Aorta (tissue), 5 donors: Measurements from ENCODE around the gene HECTD4. TPM values are rescaled to one million over a fixed set of nuclear protein-coding genes. Genes with fewer than 3 reads are reported as not detected.
A peak's percentile ranks its signal among the peaks of the same experiment; 100 is the strongest.

ENCODE experiments used
- ATAC-seq: fragments of 200-7000 bp; cut with Tn5 transposase; one replicate; pipeline ENCODE4 v1.9.1; 2022; ENCODE audit warnings: moderate library complexity; ENCODE audit not compliant: low FRiP score
- DNase-seq, 2 donors: peaks; one replicate each; pipeline ENCODE4 v3.0.0-alpha.2; 2020
- H3K27ac ChIP-seq, 2 donors: one replicate each; pipeline ENCODE4 v1.5.1; 2013; ENCODE audit warnings: low read length in 2 of 2, mild to moderate bottlenecking in 2 of 2, moderate library complexity in 2 of 2, control low read depth in 1 of 2, inconsistent platforms in 1 of 2, low read depth in 1 of 2
- H3K27me3 ChIP-seq, 2 donors: one replicate each; pipeline ENCODE4 v1.6.1; 2013; ENCODE audit warnings: control low read depth in 1 of 2, low read length in 1 of 2, mild to moderate bottlenecking in 1 of 2, moderate library complexity in 1 of 2; ENCODE audit not compliant: insufficient read depth in 2 of 2, control insufficient read depth in 1 of 2
- H3K36me3 ChIP-seq, 2 donors: one replicate each; pipeline ENCODE4 v1.6.1; 2013; ENCODE audit warnings: control low read depth in 1 of 2, low read length in 1 of 2, mild to moderate bottlenecking in 1 of 2; ENCODE audit not compliant: insufficient read depth in 2 of 2, control insufficient read depth in 1 of 2
- H3K4me1 ChIP-seq, 2 donors: one replicate each; pipeline ENCODE4 v1.6.1; 2013; ENCODE audit warnings: low read length in 2 of 2, control low read depth in 1 of 2, mild to moderate bottlenecking in 1 of 2, moderate library complexity in 1 of 2; ENCODE audit not compliant: insufficient read depth in 2 of 2, control insufficient read depth in 1 of 2
- H3K4me3 ChIP-seq, 2 donors: one replicate each; pipeline ENCODE4 v1.5.1; 2013; ENCODE audit warnings: low read length in 2 of 2, control low read depth in 1 of 2, mild to moderate bottlenecking in 1 of 2
- H3K9me3 ChIP-seq: one replicate; pipeline ENCODE4 v1.6.1; 2013; ENCODE audit warnings: mild to moderate bottlenecking, low read length; ENCODE audit not compliant: control insufficient read depth
- WGBS, 2 donors: extraction: QIAGEN DNeasy Blood & Tissue Kit; methylation state at CpG; one replicate each; pipeline ENCODE4 v1.1.7; 2013; 5-methylcytosine and 5-hydroxymethylcytosine counted together
- intact Hi-C, 2 donors: fragments of 100-400 bp; cut with DNase I; formaldehyde crosslinking; loops; one replicate each; pipeline versions ENCODE4 v1.14.2 to v1.15.0; 2022
- polyA plus RNA-seq, 2 donors: library from polyadenylated mRNA; stranded (reverse); fragments of 200-250 nt; gene quantifications; one replicate each; pipeline ENCODE4 v1.2.3, GENCODE V29; 2013
- total RNA-seq, 2 donors: library from RNA; stranded (reverse); fragmentation: NEBNext Ultra II Directional; extraction: Animal tissue kit (Norgen Biotek cat#: 25700); gene quantifications; one replicate each; pipeline ENCODE4 v1.2.1, GENCODE V29; 2021
- donor health status: healthy with polysubstance abuse.
- donor health status: Bipolar disorder and iron deficiency.
- donor health status: DM: no; HTN: no; CAD: no.
- donor health status: DM: no; HTN: no; CAD: no.
- donor health status: DM: yes; HTN: yes; CAD: no.

Gene HECTD4
- total and polyA plus RNA-seq, 4 donors = 16.0 to 78.5 (median 44.5) TPM

- DNase-seq = no peak
- Histone ChIP-seq H3K36me3 (no peaks in the 10 kb centered on the region), H3K4me3 (no peak overlapping the region), H3K9me3 (no peaks in the 10 kb centered on the region), H3K27ac (no peak overlapping the region), H3K27me3 (no peaks in the 10 kb centered on the region), H3K4me1 (peaks cover 0 to 1% of the 10 kb centered on the region in 2 donors)
- intact Hi-C loops = loop anchor here (10.0 kb wide), 2 partner anchors 114 to 444 kb away; no protein-coding TSS in a partner anchor
- 86 to 92% methylated on average over 4 of the region's 4 CpGs for WGBS, 2 donors
- ATAC-seq = no peak
Observed at GRCh38 chr12:112389228-112389627, 7.0 kb upstream of the HECTD4 start.

DNA sequence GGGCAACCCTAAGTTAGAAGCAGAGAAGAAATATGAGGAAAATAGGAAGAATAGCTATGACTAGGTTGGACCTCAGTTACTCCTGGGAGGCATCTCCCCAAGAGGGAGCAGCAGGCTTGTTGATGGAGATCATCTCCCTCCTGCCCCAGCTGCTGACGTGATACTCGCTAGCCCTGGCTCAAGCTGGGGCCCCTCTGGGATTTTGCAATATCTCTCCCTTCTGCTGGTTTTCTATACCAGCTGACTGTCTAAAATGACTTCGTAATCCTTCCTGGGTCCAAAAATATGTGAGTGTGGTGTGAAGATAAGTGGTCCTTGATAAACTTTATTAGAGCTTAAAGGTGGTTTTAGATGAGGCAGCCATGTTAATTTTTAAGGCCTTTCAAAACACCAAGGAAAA is 4.5 kb upstream of the HECTD4 start:
- Histone ChIP-seq H3K27me3 (no peaks in the 10 kb centered on the region), H3K36me3 (no peaks in the 10 kb centered on the region), H3K4me1 (peaks cover 0 to 1% of the 10 kb centered on the region in 2 donors), H3K27ac (no peak overlapping the region), H3K9me3 (no peaks in the 10 kb centered on the region), H3K4me3 (no peak overlapping the region)
- intact Hi-C loops = loop anchor here (10.0 kb wide), 2 partner anchors 112 to 442 kb away; no protein-coding TSS in a partner anchor
- ATAC-seq (no peak), DNase-seq (no peak)
- WGBS, 2 donors = 60 to 69% methylated on average over 3 of the region's 3 CpGs

DNA sequence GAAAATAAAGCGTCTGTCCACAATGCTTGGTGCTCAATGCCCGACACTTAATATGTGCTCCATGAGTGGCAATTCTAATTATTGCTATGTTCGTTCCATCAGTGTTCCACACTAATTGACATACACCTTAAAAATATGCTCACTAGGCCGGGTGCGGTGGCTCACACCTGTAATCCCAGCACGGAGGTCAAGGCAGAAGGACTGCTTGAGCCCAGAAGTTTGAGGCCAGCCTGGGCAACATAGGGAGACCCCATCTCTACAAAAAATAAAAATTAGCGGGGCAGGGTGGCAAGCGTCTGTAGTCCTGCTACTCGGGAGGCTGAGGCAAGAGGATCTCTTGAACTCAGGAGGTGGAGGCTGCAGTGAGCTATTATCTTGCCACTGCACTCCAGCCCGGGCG is 635 bp upstream of the HECTD4 start:
- intact Hi-C loops = loop anchor here (10.0 kb wide), 2 partner anchors 108 to 438 kb away; no protein-coding TSS in a partner anchor
- no peak overlapping the region for H3K27ac ChIP-seq
- no peaks in the 10 kb centered on the region for H3K27me3 ChIP-seq
- ATAC-seq (no peak), DNase-seq (no peak)
- no peaks in the 10 kb centered on the region for H3K9me3 ChIP-seq
- no peak overlapping the region for H3K4me3 ChIP-seq
- H3K36me3 ChIP-seq = no peaks in the 10 kb centered on the region
- WGBS, 2 donors = 87% methylated on average over 11 of the region's 11 CpGs
- peaks cover 0 to 1% of the 10 kb centered on the region in 2 donors for H3K4me1 ChIP-seq

DNA sequence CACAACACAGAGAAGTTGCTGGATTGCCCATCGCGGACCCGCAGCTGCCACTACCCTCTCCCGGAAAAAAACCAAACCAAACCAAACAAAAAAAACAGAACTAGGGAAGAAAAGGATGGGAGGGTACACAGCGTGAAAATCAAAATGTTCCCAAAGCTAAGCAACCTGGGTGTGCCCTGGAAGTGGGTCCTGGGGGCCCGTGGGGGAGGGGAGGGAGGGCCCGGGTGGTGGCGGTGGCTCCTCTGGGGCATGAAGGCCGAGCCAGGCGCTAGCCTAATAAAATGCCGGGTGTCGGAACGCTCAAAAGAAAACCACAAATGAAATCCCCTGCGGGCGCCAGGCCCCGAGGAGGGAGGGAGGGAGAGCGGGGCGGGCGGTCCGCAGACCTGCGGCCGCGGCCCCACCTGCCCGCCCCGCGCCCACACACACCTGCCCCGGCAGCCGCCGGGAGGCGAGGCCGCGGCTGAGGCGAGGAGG is 787 bp downstream of the HECTD4 start:
- peak; percentile 20 for ATAC-seq
- no peaks in the 10 kb centered on the region for H3K36me3 ChIP-seq
- H3K4me1 ChIP-seq = no peaks in the 10 kb centered on the region
- DNase-seq = no peak
- intact Hi-C loops = loop anchor here (10.0 kb wide), 2 partner anchors 107 to 437 kb away; no protein-coding TSS in a partner anchor
- H3K27me3 ChIP-seq = no peaks in the 10 kb centered on the region
- peak overlapping the region in 1 of 2 donors; percentile 58 for H3K27ac ChIP-seq
- peak overlapping the region; percentile 77 to 95 for H3K4me3 ChIP-seq
- 0 to 2% methylated on average over 16 to 33 of the region's 33 CpGs for WGBS, 2 donors
- H3K9me3 ChIP-seq = no peaks in the 10 kb centered on the region

DNA sequence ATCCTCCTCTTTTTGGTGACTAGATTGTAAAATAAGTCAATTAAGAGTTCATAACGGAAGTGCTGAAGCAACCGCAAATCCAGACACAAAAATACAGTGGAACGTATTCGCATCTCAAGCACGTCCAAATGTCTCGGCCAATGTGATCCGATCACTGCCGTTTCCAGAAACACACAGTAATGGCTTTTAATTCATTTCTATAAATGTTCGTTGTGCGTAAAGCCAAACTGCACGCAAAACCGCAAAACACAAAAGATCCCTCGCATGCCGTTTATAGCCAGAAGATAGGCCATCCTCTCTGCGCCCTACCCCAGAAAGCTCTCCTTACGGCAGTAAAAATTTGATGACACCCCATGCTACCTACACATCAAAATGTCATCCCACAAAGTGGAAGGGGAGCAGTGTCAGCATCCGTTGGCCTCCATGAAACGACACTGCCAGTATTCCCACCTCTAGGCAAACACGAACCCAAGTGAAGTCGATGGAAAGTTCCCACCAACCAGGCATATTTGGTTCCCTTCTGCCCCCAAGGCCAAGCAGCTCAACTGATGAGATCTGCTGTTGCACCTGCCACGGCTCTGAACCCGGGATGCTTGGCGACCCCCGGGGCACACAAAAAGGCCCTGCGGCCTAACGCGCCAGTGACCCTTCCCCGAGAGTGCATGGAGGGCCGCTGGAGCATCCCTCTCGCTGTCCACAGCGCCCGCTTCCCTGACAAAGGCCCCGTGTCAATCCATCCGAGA is 1.4 kb downstream of the HECTD4 start:
- H3K4me1 ChIP-seq = no peaks in the 10 kb centered on the region
- H3K9me3 ChIP-seq = no peaks in the 10 kb centered on the region
- H3K4me3 ChIP-seq = peak overlapping the region; percentile 77 to 95
- no peaks in the 10 kb centered on the region for H3K27me3 ChIP-seq
- 51% methylated on average over 34 of the region's 34 CpGs for WGBS, 2 donors
- no peak overlapping the region for H3K27ac ChIP-seq
- DNase-seq (no peak), ATAC-seq (no peak)
- intact Hi-C loops = loop anchor here (10.0 kb wide), 2 partner anchors 106 to 436 kb away; no protein-coding TSS in a partner anchor
- H3K36me3 ChIP-seq = no peaks in the 10 kb centered on the region

- no peak overlapping the region for H3K4me3 ChIP-seq
- DNase-seq = no peak
- 78% methylated on average over 5 of the region's 5 CpGs for WGBS, 2 donors
- no peaks in the 10 kb centered on the region for H3K4me1 ChIP-seq
- no peak overlapping the region for H3K27ac ChIP-seq
- intact Hi-C loops = no loop called here
- no peak for ATAC-seq
- no peaks in the 10 kb centered on the region for H3K27me3 ChIP-seq
- H3K9me3 ChIP-seq = no peaks in the 10 kb centered on the region
- H3K36me3 ChIP-seq = no peaks in the 10 kb centered on the region
Observed at GRCh38 chr12:112375105-112375504, 7.1 kb downstream of the HECTD4 start.

GRCh38 chr12:112374166-112374740 is 8.0 kb downstream of the HECTD4 start:
- Histone ChIP-seq H3K27me3 (no peaks in the 10 kb centered on the region), H3K36me3 (no peaks in the 10 kb centered on the region), H3K27ac (no peak overlapping the region), H3K4me1 (no peaks in the 10 kb centered on the region), H3K9me3 (no peaks in the 10 kb centered on the region), H3K4me3 (no peak overlapping the region)
- ATAC-seq (no peak), DNase-seq (no peak)
- WGBS, 2 donors = 77 to 80% methylated on average over 3 of the region's 3 CpGs
- intact Hi-C loops = no loop called here

DNA sequence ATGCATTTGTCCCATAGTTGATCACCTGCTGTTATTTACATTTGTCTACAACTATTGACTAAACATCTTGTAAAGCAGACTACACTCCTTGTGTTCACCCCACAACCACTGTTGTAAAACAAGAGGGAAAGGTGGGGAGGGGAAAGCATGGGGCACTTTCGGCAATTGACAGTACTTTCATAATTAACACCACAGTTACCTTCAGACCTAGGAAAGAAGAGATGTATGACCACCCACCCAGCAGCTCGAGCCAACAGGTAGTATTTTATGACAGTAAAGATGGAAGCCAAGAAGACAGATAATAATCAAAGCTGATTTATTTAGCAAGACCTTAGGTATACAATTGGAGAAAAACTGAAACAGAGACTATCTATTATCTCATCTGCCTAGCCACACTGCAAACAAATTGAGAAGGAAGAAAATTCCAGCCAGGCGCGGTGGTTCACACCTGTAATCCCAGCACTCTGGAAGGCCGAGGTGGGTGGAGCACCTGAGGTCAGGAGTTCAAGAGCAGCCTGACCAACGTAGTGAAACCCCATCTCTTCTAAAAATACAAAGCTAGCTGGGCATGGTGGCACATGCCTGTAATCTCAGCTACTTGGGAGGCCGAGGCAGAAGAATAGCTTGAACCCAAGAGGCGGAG is 11.2 kb downstream of the HECTD4 start:
- Histone ChIP-seq H3K9me3 (no peaks in the 10 kb centered on the region), H3K36me3 (no peaks in the 10 kb centered on the region), H3K27me3 (no peaks in the 10 kb centered on the region), H3K27ac (no peak overlapping the region), H3K4me3 (no peak overlapping the region), H3K4me1 (no peaks in the 10 kb centered on the region)
- ATAC-seq (no peak), DNase-seq (no peak)
- intact Hi-C loops = no loop called here
- 82 to 86% methylated on average over 8 of the region's 8 CpGs for whole genome bisulfite sequencing, 2 donors
